Neuronal stem cell (in vitro differentiated cells): ENCODE data around the gene DNAH1.

Source experiments
- DNase-seq: peaks from one replicate; pipeline ENCODE4 v3.0.0-alpha.2; 2013; ENCODE audit warnings: low spot score
- H2AFZ ChIP-seq: one replicate; pipeline ENCODE4 v1.6.1; 2013; ENCODE audit warnings: mild to moderate bottlenecking, low read length, inconsistent platforms
- H2AK5ac ChIP-seq: 2 replicates; pipeline ENCODE4 v1.6.1; 2013; ENCODE audit warnings: low read depth, mild to moderate bottlenecking, inconsistent platforms, low read length, moderate library complexity, mixed read lengths
- H2BK120ac ChIP-seq: 2 replicates; pipeline ENCODE4 v1.6.1; 2013; ENCODE audit warnings: low read depth, mild to moderate bottlenecking, inconsistent platforms, low read length, moderate library complexity, mixed read lengths
- H2BK12ac ChIP-seq: one replicate; pipeline ENCODE4 v1.6.1; 2013; ENCODE audit warnings: low read length, inconsistent platforms
- H2BK15ac ChIP-seq: 2 replicates; pipeline ENCODE4 v1.6.1; 2013; ENCODE audit warnings: mild to moderate bottlenecking, low read length, inconsistent platforms, mixed read lengths
- H2BK5ac ChIP-seq: one replicate; pipeline ENCODE4 v1.6.1; 2013; ENCODE audit warnings: inconsistent platforms, mild to moderate bottlenecking, low read length, moderate library complexity
- H3K14ac ChIP-seq: one replicate; pipeline ENCODE4 v1.6.1; 2013; ENCODE audit warnings: low read length, inconsistent platforms
- H3K18ac ChIP-seq: 2 replicates; pipeline ENCODE4 v1.6.1; 2013; ENCODE audit warnings: low read length, inconsistent platforms
- H3K23ac ChIP-seq: 2 replicates; pipeline ENCODE4 v1.6.1; 2013; ENCODE audit warnings: low read depth, mild to moderate bottlenecking, mixed read lengths, low read length, inconsistent platforms; ENCODE audit not compliant: poor library complexity
- H3K27ac ChIP-seq: replicated peaks from 3 replicates; pipeline ENCODE4 v1.5.1; 2013; ENCODE audit warnings: low read length, inconsistent platforms
- H3K27me3 ChIP-seq, 3 experiments: 2 replicates each; pipeline ENCODE4 v1.6.1; 2013; ENCODE audit warnings: low read length in 3 of 3, mild to moderate bottlenecking in 2 of 3, inconsistent platforms in 1 of 3, low read depth in 1 of 3, mixed read lengths in 1 of 3, moderate library complexity in 1 of 3; ENCODE audit not compliant: control insufficient read depth in 3 of 3, insufficient read depth in 3 of 3
- H3K36me3 ChIP-seq, 2 donors: replicated peaks in 1 of 2; 2 replicates each; pipeline ENCODE4 v1.6.1; 2013; ENCODE audit warnings: low read length in 2 of 2; ENCODE audit not compliant: control insufficient read depth in 2 of 2, insufficient read depth in 2 of 2
- H3K4ac ChIP-seq: 2 replicates; pipeline ENCODE4 v1.6.1; 2013; ENCODE audit warnings: inconsistent platforms, mild to moderate bottlenecking, low read length, moderate library complexity
- H3K4me1 ChIP-seq, 2 donors: 1 replicate in 1 of 2; 2 replicates in 1 of 2; pipeline ENCODE4 v1.6.1; 2013; ENCODE audit warnings: low read length in 2 of 2, low read depth in 1 of 2; ENCODE audit not compliant: control insufficient read depth in 2 of 2, insufficient read depth in 1 of 2
- H3K4me2 ChIP-seq: one replicate; pipeline ENCODE4 v1.6.1; 2013; ENCODE audit warnings: mild to moderate bottlenecking, low read length, inconsistent platforms; ENCODE audit not compliant: insufficient read depth, poor library complexity, severe bottlenecking
- H3K4me3 ChIP-seq, 2 donors: 2 replicates each; pipeline ENCODE4 v1.5.1; 2013; ENCODE audit warnings: low read length in 2 of 2, mild to moderate bottlenecking in 2 of 2, inconsistent platforms in 1 of 2, moderate library complexity in 1 of 2
- H3K79me1 ChIP-seq: one replicate; pipeline ENCODE4 v1.6.1; 2013; ENCODE audit warnings: low read depth, mild to moderate bottlenecking, inconsistent platforms, low read length, moderate library complexity
- H3K9ac ChIP-seq: one replicate; pipeline ENCODE4 v1.6.1; 2013; ENCODE audit warnings: mild to moderate bottlenecking, low read depth, low read length, inconsistent platforms; ENCODE audit not compliant: poor library complexity
- H3K9me3 ChIP-seq, 2 donors: replicated peaks in 1 of 2; 2 replicates each; pipeline versions ENCODE3 to v1.6.1; 2013; ENCODE audit warnings: low read length in 2 of 2, mild to moderate bottlenecking in 2 of 2, inconsistent platforms in 1 of 2, low read depth in 1 of 2, mixed read lengths in 1 of 2, moderate library complexity in 1 of 2; ENCODE audit not compliant: control insufficient read depth in 2 of 2, insufficient read depth in 1 of 2
- H4K8ac ChIP-seq: one replicate; pipeline ENCODE4 v1.6.1; 2013; ENCODE audit warnings: low read depth, mild to moderate bottlenecking, inconsistent platforms, low read length, moderate library complexity
- H4K91ac ChIP-seq: one replicate; pipeline ENCODE4 v1.6.1; 2013; ENCODE audit warnings: low read length, low read depth, mild to moderate bottlenecking, inconsistent platforms; ENCODE audit not compliant: poor library complexity
- WGBS, 2 donors: extraction: QIAGEN DNeasy Blood & Tissue Kit; methylation state at CpG; one replicate each; pipeline ENCODE4 v1.1.7; 2013; ENCODE audit warnings: missing lambda C conversion rate in 2 of 2, mixed read lengths in 1 of 2; ENCODE audit not compliant: insufficient read length in 2 of 2, insufficient replicate concordance in 1 of 2; ENCODE audit errors: extremely low coverage in 2 of 2; 5-methylcytosine and 5-hydroxymethylcytosine counted together

DNAH1 gene

DNA sequence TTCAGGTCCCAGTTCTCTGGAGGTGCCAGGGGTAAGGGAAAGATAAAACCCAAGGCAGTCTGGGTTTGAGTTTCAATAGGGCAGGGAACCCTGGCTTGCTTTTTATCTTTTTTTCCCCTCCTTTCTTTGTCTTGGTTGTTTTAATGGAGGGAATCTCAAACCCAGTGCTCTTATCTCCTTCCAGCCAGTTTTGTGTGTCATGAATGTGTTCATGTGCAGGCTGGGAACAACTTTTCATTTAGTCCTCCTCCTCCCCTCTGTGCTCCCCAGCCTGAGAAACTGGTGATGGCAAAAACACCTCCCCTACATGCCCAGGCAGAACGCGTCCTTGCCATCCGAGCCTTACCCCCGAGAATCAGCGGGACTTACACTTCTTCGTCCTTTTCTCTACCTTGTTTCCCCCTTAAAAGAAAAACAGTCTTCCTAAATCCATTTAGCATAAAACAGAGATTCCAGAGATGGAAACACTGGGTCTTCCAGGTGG, 117.9 kb downstream of the DNAH1 start:
- no peaks in the 10 kb centered on the region for H3K79me1 ChIP-seq
- no peak overlapping the region for H4K91ac ChIP-seq
- H2BK120ac ChIP-seq = no peak overlapping the region
- H3K14ac ChIP-seq = no peak overlapping the region
- H3K9me3 ChIP-seq = no peaks in the 10 kb centered on the region
- H2BK15ac ChIP-seq = peak overlapping the region; percentile 55
- no peak for DNase-seq
- H3K9ac ChIP-seq = no peak overlapping the region
- no peak overlapping the region for H2BK5ac ChIP-seq
- no peak overlapping the region for H3K27ac ChIP-seq
- no peaks in the 10 kb centered on the region for H3K36me3 ChIP-seq
- no peak overlapping the region for H3K4me2 ChIP-seq
- no peak overlapping the region for H3K4me3 ChIP-seq
- H3K27me3 ChIP-seq = peaks cover 0 to 10% (median 0%) of the 10 kb centered on the region in 3 experiments
- no peak overlapping the region for H2BK12ac ChIP-seq
- H3K23ac ChIP-seq = no peak overlapping the region
- peaks cover 14 to 16% of the 10 kb centered on the region in 2 donors for H3K4me1 ChIP-seq
- peak overlapping the region; percentile 67 for H2AK5ac ChIP-seq
- WGBS, 2 donors = no CpG with 5 or more reads among the region's 6 CpGs
- peak overlapping the region; percentile 84 for H2AFZ ChIP-seq
- H3K4ac ChIP-seq = no peak overlapping the region
- H4K8ac ChIP-seq = no peak overlapping the region
- H3K18ac ChIP-seq = no peak overlapping the region

DNA sequence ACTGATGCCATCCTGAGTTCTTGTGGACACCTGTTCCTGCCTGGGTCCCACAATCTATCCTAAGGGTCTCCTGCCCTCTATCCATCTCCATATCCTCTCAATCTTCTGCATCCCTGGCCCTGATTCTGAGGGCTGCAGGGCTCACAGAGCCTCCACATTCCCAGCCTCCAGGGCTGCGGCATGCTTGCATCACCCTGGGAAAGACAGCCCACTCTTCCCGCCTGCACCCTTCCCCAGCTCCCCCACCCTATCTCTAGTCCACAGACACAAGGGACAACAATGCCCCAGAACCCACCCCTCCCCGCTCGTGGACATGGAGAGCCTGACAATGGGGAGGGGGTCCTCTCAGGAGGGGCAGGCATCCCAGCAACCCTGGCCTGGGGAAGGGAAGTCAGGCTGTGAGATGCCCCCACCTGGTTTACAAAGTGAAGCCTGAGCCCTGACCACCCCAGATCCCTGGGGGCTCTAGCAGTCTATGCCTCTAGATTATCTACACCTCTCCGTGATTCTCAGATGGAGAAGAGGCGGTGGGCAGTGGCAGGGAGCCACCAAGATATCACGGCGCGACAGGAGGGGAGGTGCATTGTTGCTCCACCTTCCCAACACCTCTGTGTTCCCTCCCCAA, 118.5 kb downstream of the DNAH1 start:
- H3K4me1 ChIP-seq = peaks cover 14 to 16% of the 10 kb centered on the region in 2 donors

DNA sequence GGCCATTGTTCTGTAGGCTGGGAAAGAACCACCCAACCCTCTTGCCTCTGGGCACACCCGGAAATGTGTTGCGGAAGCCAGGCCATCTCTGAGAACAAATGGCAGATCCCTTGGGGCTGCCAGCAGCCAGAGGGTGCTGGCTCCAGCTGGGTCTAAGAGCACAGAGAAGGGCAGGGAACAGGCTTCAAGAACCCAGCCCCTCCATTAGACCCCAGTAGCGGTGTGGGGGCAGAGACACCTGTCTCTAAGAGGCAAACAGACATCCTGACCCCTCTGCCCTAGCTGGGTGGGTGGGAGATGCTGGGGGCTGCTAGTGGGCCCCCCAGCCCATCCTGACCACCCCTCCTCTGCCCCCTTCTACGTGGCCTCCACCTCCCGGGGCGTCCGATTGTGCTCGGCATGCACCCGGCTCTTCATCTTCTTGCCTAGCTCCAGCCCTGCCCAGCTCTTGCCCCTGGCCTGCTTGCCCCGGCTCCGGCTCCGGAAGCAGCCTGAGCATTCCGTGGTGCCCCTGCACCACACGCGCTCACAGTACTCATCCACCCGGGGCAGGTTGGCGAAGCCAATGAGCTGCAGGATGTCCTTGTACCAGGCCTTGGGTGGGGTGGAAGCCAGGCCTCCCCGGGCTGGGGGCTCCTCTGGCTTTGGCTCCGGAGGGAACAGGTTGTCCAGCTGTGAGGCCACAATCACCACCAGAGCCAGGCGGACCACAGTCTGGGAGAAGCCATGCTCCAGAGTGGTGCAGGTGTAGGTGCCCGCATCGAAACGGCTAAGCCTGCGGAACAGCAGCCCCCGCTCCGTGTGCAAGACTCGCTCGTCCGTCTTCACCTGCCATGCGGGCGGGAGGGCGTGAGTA, 119.4 kb downstream of the DNAH1 start:
- Histone ChIP-seq H2AFZ (no peak overlapping the region), H3K14ac (no peak overlapping the region), H3K27me3 (peaks cover 0 to 18% (median 0%) of the 10 kb centered on the region in 3 experiments), H3K4ac (no peak overlapping the region), H4K91ac (no peak overlapping the region), H3K9ac (no peak overlapping the region), H2BK120ac (no peak overlapping the region), H3K79me1 (no peaks in the 10 kb centered on the region), H3K4me3 (no peak overlapping the region), H2AK5ac (peak overlapping the region; percentile 67), H3K4me2 (no peak overlapping the region), H2BK12ac (no peak overlapping the region), H2BK5ac (peak overlapping the region; percentile 6), H2BK15ac (peak overlapping the region; percentile 55), H3K23ac (peak overlapping the region; percentile 13), H3K18ac (no peak overlapping the region), H4K8ac (no peak overlapping the region), H3K27ac (no peak overlapping the region), H3K4me1 (peaks cover 14 to 16% of the 10 kb centered on the region in 2 donors), H3K36me3 (no peaks in the 10 kb centered on the region), H3K9me3 (no peaks in the 10 kb centered on the region)
- no CpG with 5 or more reads among the region's 32 CpGs for WGBS, 2 donors
- no peak for DNase-seq

More for the DNA sequence above, 118.5 kb downstream of the DNAH1 start:
- DNase-seq = no peak
- peak overlapping the region; percentile 67 for H2AK5ac ChIP-seq
- H2BK120ac ChIP-seq = no peak overlapping the region
- H3K36me3 ChIP-seq = no peaks in the 10 kb centered on the region
- H3K27me3 ChIP-seq = peaks cover 0 to 13% (median 0%) of the 10 kb centered on the region in 3 experiments
- H3K18ac ChIP-seq = peak overlapping the region; percentile 29
- no peak overlapping the region for H3K4me2 ChIP-seq
- no peak overlapping the region for H3K9ac ChIP-seq
- H2BK15ac ChIP-seq = peak overlapping the region; percentile 55
- no peaks in the 10 kb centered on the region for H3K9me3 ChIP-seq
- H4K8ac ChIP-seq = no peak overlapping the region
- no peak overlapping the region for H2BK12ac ChIP-seq
- H4K91ac ChIP-seq = no peak overlapping the region
- no peak overlapping the region for H3K27ac ChIP-seq
- peak overlapping the region; percentile 84 for H2AFZ ChIP-seq
- H3K23ac ChIP-seq = peak overlapping the region; percentile 13
- no peaks in the 10 kb centered on the region for H3K79me1 ChIP-seq
- H3K4ac ChIP-seq = no peak overlapping the region
- no peak overlapping the region for H3K14ac ChIP-seq
- H3K4me3 ChIP-seq = no peak overlapping the region
- H2BK5ac ChIP-seq = no peak overlapping the region
- WGBS, 2 donors = no CpG with 5 or more reads among the region's 9 CpGs
